HG02852 (cell line): ENCODE data around the gene ZNF608.

Experiments used
- ATAC-seq: cut with Tn5 transposase; IDR thresholded peaks from one replicate; pipeline ENCODE4 v1.9.1; 2021; ENCODE audit warnings: mild to moderate bottlenecking, moderate library complexity; ENCODE audit not compliant: unreplicated experiment

Gene ZNF608

GRCh38 chr5:124740071-124740470, 6.4 kb downstream of the ZNF608 start:
- ATAC-seq: no peak

- no peak for ATAC-seq
These were observed 6.8 kb downstream of the ZNF608 start for GRCh38 chr5:124739634-124740025.

GRCh38 chr5:124738681-124739633, 7.5 kb downstream of the ZNF608 start:
- no peak for ATAC-seq

- no peak for ATAC-seq
These were observed 8.8 kb downstream of the ZNF608 start for GRCh38 chr5:124737651-124738050.

- no peak for ATAC-seq
These were observed 9.6 kb downstream of the ZNF608 start for GRCh38 chr5:124736805-124737188.

GRCh38 chr5:124736082-124736804, 10.2 kb downstream of the ZNF608 start:
- no peak for ATAC-seq

- no peak for ATAC-seq
These were observed 11.1 kb downstream of the ZNF608 start for GRCh38 chr5:124735169-124735858.

GRCh38 chr5:124734574-124735168, 11.8 kb downstream of the ZNF608 start:
- no peak for ATAC-seq

GRCh38 chr5:124733329-124733650, 13.1 kb downstream of the ZNF608 start:
- ATAC-seq: no peak

- no peak for ATAC-seq
These were observed 13.8 kb downstream of the ZNF608 start for GRCh38 chr5:124732428-124733328.

- no peak for ATAC-seq
These were observed 16.1 kb downstream of the ZNF608 start for GRCh38 chr5:124730381-124730780.

- peak; percentile 66 for ATAC-seq
These were observed 16.6 kb downstream of the ZNF608 start for GRCh38 chr5:124729720-124730359.

- ATAC-seq: no peak
These were observed 17.5 kb downstream of the ZNF608 start for GRCh38 chr5:124728968-124729332.

GRCh38 chr5:124728331-124728967, 18.0 kb downstream of the ZNF608 start:
- no peak for ATAC-seq

- ATAC-seq: no peak
These were observed 19.6 kb downstream of the ZNF608 start for GRCh38 chr5:124726631-124727362.

GRCh38 chr5:124725622-124726258, 20.7 kb downstream of the ZNF608 start:
- no peak for ATAC-seq

- peak; percentile 48 for ATAC-seq
These were observed 21.4 kb downstream of the ZNF608 start for GRCh38 chr5:124725040-124725434.
